ENCODE measurements around the gene RTKN.

DNA sequence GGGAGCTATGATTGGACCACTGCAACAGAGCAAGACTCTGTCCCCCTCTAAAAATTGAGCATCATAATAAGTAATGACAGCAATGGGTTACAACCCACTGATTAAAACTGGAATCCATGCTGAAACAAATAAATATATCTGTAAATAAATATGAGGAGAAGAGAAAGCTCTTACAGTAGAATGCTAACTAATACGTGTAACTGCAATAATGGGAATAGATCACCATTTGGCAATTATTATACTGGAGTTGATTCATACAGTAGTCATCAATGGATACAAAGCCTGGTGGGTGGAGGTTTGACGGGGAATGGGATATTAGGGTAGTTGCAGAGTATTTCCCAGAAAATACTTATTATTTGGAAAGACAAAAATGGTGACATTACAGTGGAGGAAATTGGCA is 7.0 kb upstream of the RTKN start:
- TF ChIP-seq, protein P1, sequence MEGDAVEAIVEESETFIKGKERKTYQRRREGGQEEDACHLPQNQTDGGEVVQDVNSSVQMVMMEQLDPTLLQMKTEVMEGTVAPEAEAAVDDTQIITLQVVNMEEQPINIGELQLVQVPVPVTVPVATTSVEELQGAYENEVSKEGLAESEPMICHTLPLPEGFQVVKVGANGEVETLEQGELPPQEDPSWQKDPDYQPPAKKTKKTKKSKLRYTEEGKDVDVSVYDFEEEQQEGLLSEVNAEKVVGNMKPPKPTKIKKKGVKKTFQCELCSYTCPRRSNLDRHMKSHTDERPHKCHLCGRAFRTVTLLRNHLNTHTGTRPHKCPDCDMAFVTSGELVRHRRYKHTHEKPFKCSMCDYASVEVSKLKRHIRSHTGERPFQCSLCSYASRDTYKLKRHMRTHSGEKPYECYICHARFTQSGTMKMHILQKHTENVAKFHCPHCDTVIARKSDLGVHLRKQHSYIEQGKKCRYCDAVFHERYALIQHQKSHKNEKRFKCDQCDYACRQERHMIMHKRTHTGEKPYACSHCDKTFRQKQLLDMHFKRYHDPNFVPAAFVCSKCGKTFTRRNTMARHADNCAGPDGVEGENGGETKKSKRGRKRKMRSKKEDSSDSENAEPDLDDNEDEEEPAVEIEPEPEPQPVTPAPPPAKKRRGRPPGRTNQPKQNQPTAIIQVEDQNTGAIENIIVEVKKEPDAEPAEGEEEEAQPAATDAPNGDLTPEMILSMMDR (IDR thresholded peaks at IDR 0.05), result no peak
- no peak for TF ChIP-seq REST (IDR thresholded peaks at IDR 0.05; ENCODE audit: insufficient read depth in 1 of 2, low read depth in 2 of 2, low read length in 1 of 2)
- no peak for TF ChIP-seq SIN3A (IDR thresholded peaks at IDR 0.05; ENCODE audit: borderline replicate concordance, insufficient read depth, low read depth, low read length)

All from Panc1 (cell line).